K562 (cell line): Measurements from ENCODE around the gene MYBPC3. TPM values are rescaled to one million over a fixed set of nuclear protein-coding genes. Genes with fewer than 3 reads are reported as not detected.

Experiments used
- ATF6 ChIP-seq: sonication (generic); formaldehyde crosslinking; IDR thresholded peaks from 2 replicates; pipeline ENCODE4 v1.4.0; 2020; ENCODE audit warnings: mild to moderate bottlenecking, missing genetic modification reagents
- CEBPG ChIP-seq, 3 experiments: fragments of 200-800 bp in 1 of 3; sonication (Bioruptor generic) in 1 of 3; sonication (generic) in 1 of 3; formaldehyde crosslinking in 1 of 3; IDR thresholded peaks in 2 of 3; conservative IDR thresholded peaks in 1 of 3; 2 replicates each; pipeline versions ENCODE4 v1.6.1 to v1.8.0; 2016 to 2022; ENCODE audit warnings: missing compliant biosample characterization in 2 of 3, missing genetic modification characterization in 2 of 3, mild to moderate bottlenecking in 1 of 3, missing genetic modification reagents in 1 of 3
- CHD1 ChIP-seq: fragments of 200-600 bp; sonication (generic); IDR thresholded peaks from one replicate; pipeline ENCODE4 v1.6.1; 2012; ENCODE audit warnings: mild to moderate bottlenecking, moderate library complexity, low read length, inconsistent platforms
- ELK3 ChIP-seq: fragments of 450-650 bp; formaldehyde crosslinking; IDR thresholded peaks from 2 replicates; pipeline ENCODE4 v1.4.0; 2020; ENCODE audit warnings: mild to moderate bottlenecking
- ETV6 ChIP-seq, 3 experiments: fragments of 150-350 bp in 1 of 3; sonication (generic) in 1 of 3; formaldehyde crosslinking in 1 of 3; IDR thresholded peaks; 2 replicates each; pipeline versions ENCODE4 v1.6.1 to v1.8.0; 2014 to 2022; ENCODE audit warnings: borderline replicate concordance in 2 of 3, low read depth in 2 of 3, antibody characterized with exemption in 1 of 3, low read length in 1 of 3, mild to moderate bottlenecking in 1 of 3, missing genetic modification reagents in 1 of 3
- EWSR1 ChIP-seq: fragments of 450-650 bp; IDR thresholded peaks from 2 replicates; pipeline ENCODE4 v1.6.1; 2018; ENCODE audit warnings: borderline replicate concordance, mild to moderate bottlenecking, low read depth, moderate library complexity; ENCODE audit not compliant: partially characterized antibody
- GATAD2A ChIP-seq: fragments of 450-650 bp; IDR thresholded peaks from 2 replicates; pipeline ENCODE4 v1.6.1; 2017
- HNRNPH1 ChIP-seq: fragments of 200-400 bp; formaldehyde crosslinking; optimal IDR thresholded peaks from 2 replicates; pipeline ENCODE3; 2017; ENCODE audit warnings: low read depth, mild to moderate bottlenecking, low read length, moderate library complexity
- NKRF ChIP-seq: fragments of 450-650 bp; IDR thresholded peaks from 2 replicates; pipeline ENCODE4 v1.6.1; 2016; ENCODE audit warnings: borderline replicate concordance
- POLR2AphosphoS2 ChIP-seq: IDR thresholded peaks from 2 replicates; pipeline ENCODE4 v1.6.1; 2012; ENCODE audit warnings: low read length, improper control_type of control experiment
- SAP30 ChIP-seq: fragments of 200-600 bp; sonication (generic); IDR thresholded peaks from 2 replicates; pipeline ENCODE4 v1.6.1; 2012; ENCODE audit warnings: borderline replicate concordance, low read depth, mild to moderate bottlenecking, moderate library complexity, low read length, control low read depth, inconsistent platforms; ENCODE audit not compliant: insufficient read depth, poor library complexity, severe bottlenecking
- SRSF9 ChIP-seq: fragments of 200-400 bp; formaldehyde crosslinking; IDR thresholded peaks from 2 replicates; pipeline ENCODE4 v1.6.1; 2017; ENCODE audit warnings: low read depth, low read length, borderline replicate concordance
- STAT5A ChIP-seq: IDR thresholded peaks from 2 replicates; pipeline ENCODE4 v1.6.1; 2012; ENCODE audit warnings: low read length, inconsistent platforms, borderline replicate concordance
- ZNF431 ChIP-seq: sonication (generic); formaldehyde crosslinking; IDR thresholded peaks from 2 replicates; pipeline ENCODE4 v1.8.0; 2022; ENCODE audit warnings: mild to moderate bottlenecking, missing genetic modification reagents
- ZNF740 ChIP-seq, 3 experiments: fragments of 200-800 bp in 1 of 3; sonication (Bioruptor generic) in 1 of 3; sonication (generic) in 1 of 3; formaldehyde crosslinking in 1 of 3; IDR thresholded peaks; 2 replicates each; pipeline versions ENCODE4 v1.6.1 to v1.8.0; 2016 to 2022; ENCODE audit warnings: mild to moderate bottlenecking in 2 of 3, missing compliant biosample characterization in 2 of 3, missing genetic modification characterization in 2 of 3, missing genetic modification reagents in 1 of 3
- polyA plus RNA-seq, 8 experiments: library from polyadenylated mRNA; depleted of rRNA in 4 of 8; stranded (reverse) in 5 of 8; unstranded in 3 of 8; fragments of >200 nt; fragmentation: Nextera tagmentation in 2 of 8; fragmentation: Illumina TruSeq in 1 of 8; extraction: Ambion mirVana in 2 of 8; extraction: Trizol in 1 of 8; gene quantifications; 2 replicates each; pipeline versions ENCODE4 v1.2.1 to v1.2.3, GENCODE V29; 2011 to 2014; ENCODE audit warnings: inconsistent platforms in 1 of 8, missing spikeins in 1 of 8
- total RNA-seq, 7 experiments: library from RNA; depleted of rRNA in 6 of 7; stranded (reverse); fragments of >200 nt in 6 of 7; fragmentation: Illumina TruSeq in 2 of 7; extraction: Trizol in 2 of 7; gene quantifications; 2 replicates each; pipeline versions ENCODE4 v1.2.1 to v1.2.3, GENCODE V29; 2011 to 2021; ENCODE audit warnings: low replicate concordance in 1 of 7

The MYBPC3 gene
- total and polyA plus RNA-seq, 9 of the 15 experiments (the other 6 are each of a cell fraction or from before 2014, with no cell fraction given): 0.01 TPM; not detected in 8

- TF ChIP-seq ZNF740 (CRISPR knock-in tag; IDR thresholded peaks at IDR 0.05): peak; percentile 95
- TF ChIP-seq ZNF740 (tag; IDR thresholded peaks at IDR 0.05): no peak
- no peak for TF ChIP-seq ELK3 (CRISPR knock-in tag)
- no peak for TF ChIP-seq SRSF9
- TF ChIP-seq HNRNPH1: no peak
- TF ChIP-seq GATAD2A: no peak
- no peak for TF ChIP-seq POLR2AphosphoS2
- TF ChIP-seq NKRF: no peak; the same call in 1 of the 2 replicates
- no peak for TF ChIP-seq EWSR1
- TF ChIP-seq SAP30: no peak
- no peak; the same call in 1 of the 2 replicates for TF ChIP-seq CEBPG (CRISPR knock-in tag; IDR thresholded peaks at IDR 0.05)
- no peak for TF ChIP-seq CEBPG (tag; conservative IDR thresholded peaks at IDR 0.05 in 1 of 2, IDR thresholded peaks at IDR 0.05 in 1 of 2)
- TF ChIP-seq ATF6: no peak
- no peak for TF ChIP-seq CHD1
- TF ChIP-seq STAT5A: peak; percentile 59
- TF ChIP-seq ZNF431 (CRISPR knock-in tag): 0 out of 2 replicates have a peak, but pooled peaks have one; percentile 20
- no peak for TF ChIP-seq ETV6 (IDR thresholded peaks at IDR 0.05; ENCODE audit: borderline replicate concordance in 1 of 2, low read depth in 2 of 2, low read length in 1 of 2)
- no peak for TF ChIP-seq ETV6 (CRISPR knock-in tag; IDR thresholded peaks at IDR 0.05; ENCODE audit: borderline replicate concordance)
These were observed 3.0 kb upstream of the MYBPC3 start (continued) for GRCh38 chr11:47355283-47356128.
